HepG2 (cell line): ENCODE results near the gene SYTL3. TPM values are rescaled to one million over a fixed set of nuclear protein-coding genes. Genes with fewer than 3 reads are reported as not detected.

Experiments used
- ATAC-seq: fragments of 200-7000 bp; cut with Tn5 transposase; 3 replicates; pipeline ENCODE4 v1.9.1; 2020; ENCODE audit warnings: mild to moderate bottlenecking, moderate library complexity
- BruUV-seq: library from RNA; stranded (reverse); fragments of 400-500 nt; replicated peaks from 2 replicates; lab custom pipeline; 2021; lab: Mats Ljungman, UMichigan
- CTCF ChIA-PET: fragments of 300-600 bp; formaldehyde crosslinking; extraction: SDS; loops from one replicate; lab custom pipeline; 2021; ENCODE audit warnings: low total read pairs, inconsistent platforms, low intra/inter-chr PET ratio; lab: Yijun Ruan, JAX
- POLR2A ChIA-PET: fragments of 350-600 bp; sonication (Branson Sonifier 250); formaldehyde crosslinking; loops from one replicate; lab custom pipeline; 2020; ENCODE audit warnings: antibody characterized with exemption, inconsistent platforms; lab: Yijun Ruan, JAX
- DNase-seq: peaks from one replicate; pipeline ENCODE4 v3.0.0-alpha.2; 2015; ENCODE audit warnings: low spot score
- FAIRE-seq: peaks from 3 replicates; lab custom pipeline; 2011; peaks lifted over from hg19 to GRCh38; lab: Jason Lieb, UNC
- H2AFZ ChIP-seq: one replicate; pipeline ENCODE4 v1.6.1; 2011; ENCODE audit warnings: low read length, inconsistent platforms
- H3K27ac ChIP-seq: fragments of 300-600 bp; 3 replicates; pipeline ENCODE4 v1.8.0; 2011; ENCODE audit warnings: mixed run types, mild to moderate bottlenecking, mixed read lengths, low read length, inconsistent platforms; ENCODE audit not compliant: insufficient read depth; ENCODE audit errors: extremely low read length
- H3K27me3 ChIP-seq, 2 experiments: fragments of 200-600 bp in 1 of 2; 2 replicates in 1 of 2; 3 replicates in 1 of 2; pipeline versions ENCODE4 v1.6.0 to v1.8.0; 2011; ENCODE audit warnings: low read length in 2 of 2, mild to moderate bottlenecking in 2 of 2, moderate library complexity in 2 of 2, inconsistent platforms in 1 of 2; ENCODE audit not compliant: insufficient read depth in 2 of 2, control insufficient read depth in 1 of 2
- H3K36me3 ChIP-seq, 2 experiments: fragments of 200-600 bp in 1 of 2; replicated peaks in 1 of 2; 2 replicates in 1 of 2; 3 replicates in 1 of 2; pipeline versions ENCODE4 v1.5.1 to v1.8.0; 2011; ENCODE audit warnings: low read length in 2 of 2, inconsistent platforms in 1 of 2; ENCODE audit not compliant: insufficient read depth in 2 of 2, control insufficient read depth in 1 of 2
- H3K4me1 ChIP-seq: 2 replicates; pipeline ENCODE4 v1.5.1; 2012; ENCODE audit warnings: low read length, inconsistent platforms; ENCODE audit not compliant: insufficient read depth
- H3K4me2 ChIP-seq: 2 replicates; pipeline ENCODE4 v1.6.0; 2011; ENCODE audit warnings: low read depth, low read length, inconsistent platforms
- H3K4me3 ChIP-seq, 3 experiments: fragments of 200-600 bp in 1 of 3; sonication (generic), shearing (Covaris generic) in 1 of 3; replicated peaks in 1 of 3; 2 replicates each; pipeline ENCODE4 v1.5.1; 2011 to 2016; ENCODE audit warnings: low read length in 3 of 3, inconsistent platforms in 2 of 3, low read depth in 2 of 3, mild to moderate bottlenecking in 2 of 3, control low read depth in 1 of 3, mixed read lengths in 1 of 3; ENCODE audit not compliant: insufficient read depth in 1 of 3
- H3K79me2 ChIP-seq: one replicate; pipeline ENCODE4 v1.6.1; 2011; ENCODE audit warnings: low read length, inconsistent platforms; ENCODE audit not compliant: insufficient read depth
- H3K9ac ChIP-seq: 2 replicates; pipeline ENCODE4 v1.6.0; 2011; ENCODE audit warnings: mild to moderate bottlenecking, low read depth, low read length, inconsistent platforms; ENCODE audit not compliant: insufficient read depth
- H3K9me3 ChIP-seq: 2 replicates; pipeline ENCODE4 v1.5.1; 2012; ENCODE audit warnings: mild to moderate bottlenecking, low read length
- H4K20me1 ChIP-seq: 2 replicates; pipeline ENCODE4 v1.6.0; 2011; ENCODE audit warnings: inconsistent platforms, mild to moderate bottlenecking, low read length, moderate library complexity; ENCODE audit not compliant: insufficient read depth
- ARHGAP35 ChIP-seq: sonication (generic); formaldehyde crosslinking; IDR thresholded peaks from 2 replicates; pipeline ENCODE4 v1.9.0; 2022; ENCODE audit warnings: mild to moderate bottlenecking, inconsistent platforms, moderate library complexity, missing genetic modification reagents, borderline replicate concordance
- CREBL2 ChIP-seq: sonication (generic); formaldehyde crosslinking; IDR thresholded peaks from 2 replicates; pipeline ENCODE4 v1.8.1; 2023; ENCODE audit warnings: missing genetic modification reagents, mild to moderate bottlenecking, borderline replicate concordance
- E2F1 ChIP-seq: sonication (generic); formaldehyde crosslinking; IDR thresholded peaks from 2 replicates; pipeline ENCODE4 v1.5.0; 2020; ENCODE audit warnings: missing genetic modification reagents
- NPAS2 ChIP-seq: sonication (generic); formaldehyde crosslinking; IDR thresholded peaks from 2 replicates; pipeline ENCODE4 v1.8.0; 2022; ENCODE audit warnings: mild to moderate bottlenecking, missing genetic modification reagents, borderline replicate concordance
- PBX2 ChIP-seq: IDR thresholded peaks from 2 replicates; pipeline ENCODE4 v1.6.1; 2016; ENCODE audit warnings: control low read depth
- PBX3 ChIP-seq: sonication (generic); formaldehyde crosslinking; IDR thresholded peaks from 2 replicates; pipeline ENCODE4 v1.8.1; 2023; ENCODE audit warnings: missing genetic modification reagents, inconsistent platforms, borderline replicate concordance
- POLR2AphosphoS5 ChIP-seq: IDR thresholded peaks from 2 replicates; pipeline ENCODE4 v1.6.1; 2012; ENCODE audit warnings: low read depth, low read length
- REST ChIP-seq, 2 experiments: IDR thresholded peaks; 2 replicates each; pipeline ENCODE4 v1.6.1; 2011 to 2012; ENCODE audit warnings: low read length in 2 of 2, borderline replicate concordance in 1 of 2, low read depth in 1 of 2, mild to moderate bottlenecking in 1 of 2, moderate library complexity in 1 of 2
- SIX4 ChIP-seq: sonication (generic); formaldehyde crosslinking; IDR thresholded peaks from 2 replicates; pipeline ENCODE4 v1.4.0; 2020; ENCODE audit warnings: missing genetic modification reagents
- THAP11 ChIP-seq: IDR thresholded peaks from 2 replicates; pipeline ENCODE4 v1.6.1; 2016; ENCODE audit warnings: missing biosample characterization, missing genetic modification reagents
- ZNF33B ChIP-seq: sonication (generic); formaldehyde crosslinking; IDR thresholded peaks from 2 replicates; pipeline ENCODE4 v1.5.1; 2020; ENCODE audit warnings: mild to moderate bottlenecking, missing genetic modification reagents
- ZNF513 ChIP-seq: sonication (generic); formaldehyde crosslinking; conservative IDR thresholded peaks from 2 replicates; pipeline ENCODE4 v1.5.0; 2020; ENCODE audit warnings: missing genetic modification reagents
- ZNF607 ChIP-seq: sonication (generic); formaldehyde crosslinking; IDR thresholded peaks from 2 replicates; pipeline ENCODE4 v1.5.1; 2020; ENCODE audit warnings: missing genetic modification reagents, mild to moderate bottlenecking, borderline replicate concordance
- ZNF891 ChIP-seq: sonication (generic); formaldehyde crosslinking; IDR thresholded peaks from 2 replicates; pipeline ENCODE4 v1.5.0; 2020; ENCODE audit warnings: mild to moderate bottlenecking, missing genetic modification reagents
- ZSCAN20 ChIP-seq: sonication (generic); formaldehyde crosslinking; IDR thresholded peaks from 2 replicates; pipeline ENCODE4 v1.4.0; 2020; ENCODE audit warnings: missing genetic modification reagents, mild to moderate bottlenecking, borderline replicate concordance
- WGBS: methylation state at CpG from one replicate; pipeline ENCODE4 v1.1.6; 2017; ENCODE audit warnings: low lambda C conversion rate; 5-methylcytosine and 5-hydroxymethylcytosine counted together
- in situ Hi-C: cut with HindIII; loops from 2 replicates; pipeline ENCODE4 v1.10.0; 2017; ENCODE audit warnings: low pct_unique_long_range_greater_than_20kb; ENCODE audit not compliant: extremely low pct_ligation_motif_present
- intact Hi-C: fragments of 100-400 bp; cut with micrococcal nuclease; formaldehyde crosslinking; loops from one replicate; pipeline ENCODE4 v1.10.0; 2022; ENCODE audit not compliant: unreplicated experiment
- polyA plus RNA-seq, 8 experiments: library from polyadenylated mRNA; depleted of rRNA in 3 of 8; stranded (reverse) in 7 of 8; unstranded in 1 of 8; fragments of >200 nt; fragmentation: Illumina TruSeq in 4 of 8; extraction: Trizol in 4 of 8; gene quantifications; 2 replicates each; pipeline versions ENCODE4 v1.2.1 to v1.2.3, GENCODE V29; 2011 to 2016; ENCODE audit warnings: low read depth in 4 of 8, missing spikeins in 1 of 8, mixed read lengths in 1 of 8; ENCODE audit not compliant: insufficient read depth in 1 of 8
- total RNA-seq, 5 experiments: library from RNA; depleted of rRNA; stranded (reverse); fragments of >200 nt; fragmentation: Illumina TruSeq; extraction: Trizol; gene quantifications; 2 replicates each; pipeline ENCODE4 v1.2.3, GENCODE V29; 2016; ENCODE audit warnings: low read depth in 1 of 5

Gene SYTL3
- total and polyA plus RNA-seq, 2 of the 13 experiments (the other 11 are each of a cell fraction or from before 2014, with no cell fraction given): 0.11 to 0.28 TPM

- peaks cover 44 to 77% of the 10 kb centered on the region in 2 experiments for H3K36me3 ChIP-seq
- no TSS peak for BruUV-seq
- H3K4me1 ChIP-seq: no peaks in the 10 kb centered on the region
- no peak for TF ChIP-seq SIX4 (CRISPR knock-in tag)
- TF ChIP-seq ARHGAP35 (CRISPR knock-in tag): no peak
- TF ChIP-seq ZNF513 (CRISPR knock-in tag): no peak
- no peak for TF ChIP-seq NPAS2 (CRISPR knock-in tag)
- no peak for TF ChIP-seq ZNF33B (CRISPR knock-in tag)
- TF ChIP-seq PBX3 (CRISPR knock-in tag): no peak
- TF ChIP-seq POLR2AphosphoS5: no peak
- no peak for TF ChIP-seq ZNF891
- no peak for TF ChIP-seq PBX2
- no peak for TF ChIP-seq ZNF607 (CRISPR knock-in tag)
- TF ChIP-seq E2F1 (CRISPR knock-in tag): no peak
- no peak for TF ChIP-seq THAP11 (CRISPR knock-in tag)
- TF ChIP-seq REST (IDR thresholded peaks at IDR 0.05; ENCODE audit: borderline replicate concordance in 1 of 2, low read depth in 1 of 2, low read length in 2 of 2): no peak
- TF ChIP-seq ZSCAN20 (CRISPR knock-in tag): no peak
- TF ChIP-seq CREBL2 (CRISPR knock-in tag): no peak
These were observed 132.7 kb downstream of the SYTL3 start for GRCh38 chr6:158782432-158783166.

More at GRCh38 chr6:158782432-158783166, 132.7 kb downstream of the SYTL3 start:
- Histone ChIP-seq H4K20me1 (no peaks in the 10 kb centered on the region), H3K9me3 (no peaks in the 10 kb centered on the region), H3K27me3 (no peaks in the 10 kb centered on the region), H3K4me2 (no peak overlapping the region), H3K4me3 (no peak overlapping the region), H3K79me2 (no peaks in the 10 kb centered on the region), H3K9ac (no peak overlapping the region), H2AFZ (no peak overlapping the region), H3K27ac (no peak overlapping the region)
- ChIA-PET CTCF (no interaction called here), POLR2A (no interaction called here)
- intact Hi-C loops: no loop called here
- no peak for ATAC-seq
- in situ Hi-C loops: no loop called here
- DNase-seq: no peak
- FAIRE-seq: no peak
- 91% methylated on average over 11 of the region's 11 CpGs for WGBS
